Body of pancreas (tissue), 4 donors: Measurements from ENCODE around the gene VAV2. TPM values are rescaled to one million over a fixed set of nuclear protein-coding genes. Genes with fewer than 3 reads are reported as not detected.
"Not testable (repeated sequence)": the region's sequence is repeated elsewhere in the genome, so short reads cannot be mapped to it uniquely, and the experiment has no call there.

Source experiments
- ATAC-seq: fragments of 150-250 bp; one replicate; pipeline ENCODE4 v1.9.1; 2016
- DNase-seq, 4 donors: peaks; one replicate each; pipeline ENCODE4 v3.0.0-alpha.2; 2019
- H3K27ac ChIP-seq, 4 donors: fragments of 200-600 bp; sonication (generic); 1 replicate in 3 of 4; 2 replicates in 1 of 4; pipeline versions ENCODE4 v1.5.1 to v1.6.1; 2016 to 2019; ENCODE audit warnings: mild to moderate bottlenecking in 1 of 4, mixed read lengths in 1 of 4, moderate library complexity in 1 of 4
- H3K27me3 ChIP-seq, 2 donors: fragments of 200-600 bp; sonication (generic); one replicate each; pipeline ENCODE4 v1.6.0; 2016; ENCODE audit warnings: mild to moderate bottlenecking in 1 of 2
- H3K36me3 ChIP-seq, 2 donors: fragments of 200-600 bp; sonication (generic); replicated peaks in 1 of 2; 2 replicates each; pipeline ENCODE4 v1.5.1; 2016; ENCODE audit warnings: low read depth in 2 of 2; ENCODE audit not compliant: insufficient read depth in 1 of 2
- H3K4me1 ChIP-seq: fragments of 200-600 bp; sonication (generic); one replicate; pipeline ENCODE4 v1.6.0; 2016
- H3K4me3 ChIP-seq, 2 donors: fragments of 200-600 bp; sonication (generic); 1 replicate in 1 of 2; 2 replicates in 1 of 2; pipeline ENCODE4 v1.5.1; 2016 to 2019
- H3K9me3 ChIP-seq, 3 donors: fragments of 200-600 bp; sonication (generic); 1 replicate in 2 of 3; 2 replicates in 1 of 3; pipeline ENCODE4 v1.5.1; 2016
- POLR2A ChIP-seq, 3 donors: fragments of 450-650 bp; IDR thresholded peaks; one replicate each; pipeline ENCODE4 v1.6.1; 2016; ENCODE audit warnings: antibody characterized with exemption in 3 of 3, mild to moderate bottlenecking in 2 of 3
- WGBS, 2 donors: methylation state at CpG; one replicate each; pipeline ENCODE4 v1.1.5; 2017; 5-methylcytosine and 5-hydroxymethylcytosine counted together
- intact Hi-C: fragments of 100-400 bp; cut with DNase I; formaldehyde crosslinking; loops from one replicate; pipeline ENCODE4 v1.15.1; 2023
- total RNA-seq, 2 donors: library from RNA; depleted of rRNA; stranded (reverse); fragments of >200 nt; gene quantifications; one replicate each; pipeline ENCODE4 v1.1.0, GENCODE V29; 2016
- TF ChIP-seq, protein P1 (sequence below), 7 experiments: fragments of 450-650 bp in 4 of 7; fragments of 200-600 bp in 3 of 7; sonication (generic) in 3 of 7; IDR thresholded peaks; one replicate each; pipeline ENCODE4 v1.5.1; 2016 to 2019; ENCODE audit warnings: antibody characterized with exemption in 7 of 7

Gene VAV2
- total RNA-seq, 2 donors from 2014 or later: 31.6 to 32.3 TPM

DNA sequence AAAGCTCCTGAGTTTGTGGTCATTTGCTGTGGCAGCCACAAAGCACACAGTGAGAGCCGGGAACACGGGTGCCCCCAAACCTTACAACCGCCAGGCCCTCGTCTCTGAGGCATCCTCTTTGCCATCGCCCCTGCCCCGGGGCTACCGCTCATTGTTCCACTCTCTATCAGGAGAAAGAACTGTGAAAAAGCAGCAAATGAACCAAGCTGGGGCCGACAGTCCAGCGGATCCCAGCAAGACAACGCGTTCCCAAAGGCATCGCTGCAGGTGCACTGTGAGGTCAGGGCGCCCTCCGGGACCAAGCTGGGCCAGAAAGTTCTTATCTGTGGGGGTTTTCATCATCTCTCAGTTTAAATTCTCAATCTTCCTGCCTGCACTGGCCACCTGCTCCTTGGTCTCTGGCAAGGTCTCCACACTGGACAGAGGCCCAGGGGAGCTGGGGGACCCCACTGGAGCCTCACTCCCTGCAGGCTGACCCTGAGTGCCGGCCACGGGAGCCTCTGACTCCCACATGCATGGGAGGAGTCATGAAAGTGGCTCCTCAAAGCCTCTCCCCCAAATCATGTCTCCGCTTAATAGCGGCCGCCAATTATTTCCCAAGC, 32.1 kb downstream of the VAV2 start:
- no peaks in the 10 kb centered on the region for H3K36me3 ChIP-seq
- intact Hi-C loops: no loop called here
- TF ChIP-seq, protein P1, sequence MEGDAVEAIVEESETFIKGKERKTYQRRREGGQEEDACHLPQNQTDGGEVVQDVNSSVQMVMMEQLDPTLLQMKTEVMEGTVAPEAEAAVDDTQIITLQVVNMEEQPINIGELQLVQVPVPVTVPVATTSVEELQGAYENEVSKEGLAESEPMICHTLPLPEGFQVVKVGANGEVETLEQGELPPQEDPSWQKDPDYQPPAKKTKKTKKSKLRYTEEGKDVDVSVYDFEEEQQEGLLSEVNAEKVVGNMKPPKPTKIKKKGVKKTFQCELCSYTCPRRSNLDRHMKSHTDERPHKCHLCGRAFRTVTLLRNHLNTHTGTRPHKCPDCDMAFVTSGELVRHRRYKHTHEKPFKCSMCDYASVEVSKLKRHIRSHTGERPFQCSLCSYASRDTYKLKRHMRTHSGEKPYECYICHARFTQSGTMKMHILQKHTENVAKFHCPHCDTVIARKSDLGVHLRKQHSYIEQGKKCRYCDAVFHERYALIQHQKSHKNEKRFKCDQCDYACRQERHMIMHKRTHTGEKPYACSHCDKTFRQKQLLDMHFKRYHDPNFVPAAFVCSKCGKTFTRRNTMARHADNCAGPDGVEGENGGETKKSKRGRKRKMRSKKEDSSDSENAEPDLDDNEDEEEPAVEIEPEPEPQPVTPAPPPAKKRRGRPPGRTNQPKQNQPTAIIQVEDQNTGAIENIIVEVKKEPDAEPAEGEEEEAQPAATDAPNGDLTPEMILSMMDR (IDR thresholded peaks at IDR 0.05): no peak
- no peak for TF ChIP-seq POLR2A (IDR thresholded peaks at IDR 0.05)
- H3K4me3 ChIP-seq: no peak overlapping the region
- DNase-seq (no peak), ATAC-seq (no peak)
- H3K4me1 ChIP-seq: peaks cover 73% of the 10 kb centered on the region
- H3K9me3 ChIP-seq: no peaks in the 10 kb centered on the region
- WGBS, 2 donors: 55 to 59% methylated on average over 17 to 19 of the region's 19 CpGs
- H3K27ac ChIP-seq: peak overlapping the region in 3 of 4 donors; percentile 54 to 79 (median 60)
- no peaks in the 10 kb centered on the region for H3K27me3 ChIP-seq

DNA sequence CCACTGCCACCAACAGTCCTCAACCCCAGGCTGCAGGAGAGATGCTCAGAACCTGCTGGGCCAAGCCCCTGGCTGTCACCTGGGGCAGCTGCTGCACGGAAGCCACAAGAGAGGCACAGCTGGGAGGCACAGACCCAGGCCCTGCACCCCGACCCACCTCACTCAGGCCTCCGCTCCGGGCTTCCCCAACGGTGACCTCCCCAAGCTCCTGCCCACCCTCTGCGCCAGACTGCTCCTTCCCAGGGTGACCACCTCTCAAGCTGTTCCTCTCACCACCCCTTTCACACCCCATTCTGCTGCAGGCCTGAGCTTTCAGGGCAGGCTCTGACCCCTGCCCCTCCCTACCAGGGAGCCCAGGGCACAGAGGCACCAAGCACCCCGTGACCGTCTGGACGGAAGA, 33.0 kb downstream of the VAV2 start:
- no peaks in the 10 kb centered on the region for H3K36me3 ChIP-seq
- H3K4me3 ChIP-seq: no peak overlapping the region
- TF ChIP-seq POLR2A (IDR thresholded peaks at IDR 0.05): no peak
- TF ChIP-seq, protein P1 (IDR thresholded peaks at IDR 0.05): no peak
- H3K27me3 ChIP-seq: no peaks in the 10 kb centered on the region
- DNase-seq: peak in 1 of 4 donors; percentile 6
- WGBS, 2 donors: 91 to 93% methylated on average over 8 to 9 of the region's 9 CpGs
- H3K9me3 ChIP-seq: no peaks in the 10 kb centered on the region
- intact Hi-C loops: no loop called here
- H3K27ac ChIP-seq: peak overlapping the region in 2 of 4 donors; percentile 1 to 16
- ATAC-seq: no peak
- peaks cover 76% of the 10 kb centered on the region for H3K4me1 ChIP-seq

DNA sequence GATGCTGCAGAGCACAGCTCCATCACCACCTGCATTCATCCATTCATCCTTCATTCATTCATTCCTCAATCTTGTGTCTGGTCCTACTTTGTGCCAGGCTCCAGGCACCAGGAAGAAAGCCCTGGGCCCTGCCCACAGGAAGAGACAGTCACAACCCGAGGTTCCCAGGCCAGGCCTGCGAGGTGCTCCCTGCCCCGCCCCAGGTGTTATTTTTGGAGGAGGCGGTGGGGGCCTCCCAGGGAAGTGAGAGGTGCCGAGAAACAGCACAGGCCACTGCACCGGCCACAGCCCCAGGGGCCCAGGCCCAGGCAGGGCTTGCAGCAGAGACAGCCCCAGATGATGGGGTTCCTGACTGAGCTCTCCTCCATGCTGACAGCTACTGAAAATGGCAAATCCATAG, 33.4 kb downstream of the VAV2 start:
- TF ChIP-seq, protein P1 (IDR thresholded peaks at IDR 0.05): no peak
- TF ChIP-seq POLR2A (IDR thresholded peaks at IDR 0.05): no peak
- H3K36me3 ChIP-seq: no peaks in the 10 kb centered on the region
- 42 to 64% methylated on average over 2 to 6 of the region's 6 CpGs for WGBS, 2 donors
- ATAC-seq: no peak
- intact Hi-C loops: no loop called here
- H3K4me3 ChIP-seq: no peak overlapping the region
- no peaks in the 10 kb centered on the region for H3K9me3 ChIP-seq
- DNase-seq: peak in 1 of 4 donors; percentile 5
- peaks cover 76% of the 10 kb centered on the region for H3K4me1 ChIP-seq
- peak overlapping the region in 2 of 4 donors; percentile 1 to 16 for H3K27ac ChIP-seq
- no peaks in the 10 kb centered on the region for H3K27me3 ChIP-seq

DNA sequence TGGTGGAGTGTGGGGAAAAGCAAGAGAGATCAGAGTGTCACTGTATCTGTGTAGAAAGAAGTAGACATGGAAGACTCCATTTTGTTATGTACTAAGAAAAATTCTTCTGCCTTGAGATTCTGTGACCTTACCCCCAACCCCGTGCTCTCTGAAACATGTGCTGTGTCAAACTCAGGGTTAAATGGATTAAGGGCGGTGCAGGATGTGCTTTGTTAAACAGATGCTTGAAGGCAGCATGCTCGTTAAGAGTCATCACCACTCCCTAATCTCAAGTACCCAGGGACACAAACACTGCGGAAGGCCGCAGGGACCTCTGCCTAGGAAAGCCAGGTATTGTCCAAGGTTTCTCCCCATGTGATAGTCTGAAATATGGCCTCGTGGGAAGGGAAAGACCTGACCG, 34.4 kb downstream of the VAV2 start:
- peak overlapping the region; percentile 75 to 85 (median 77) for H3K27ac ChIP-seq
- H3K36me3 ChIP-seq, DNase-seq, H3K4me3 ChIP-seq, intact Hi-C loops, H3K27me3 ChIP-seq, ATAC-seq, H3K9me3 ChIP-seq: not testable (repeated sequence)
- H3K4me1 ChIP-seq: peaks cover 67% of the 10 kb centered on the region
- WGBS, 2 donors: no CpG with 5 or more reads among the region's 7 CpGs

DNA sequence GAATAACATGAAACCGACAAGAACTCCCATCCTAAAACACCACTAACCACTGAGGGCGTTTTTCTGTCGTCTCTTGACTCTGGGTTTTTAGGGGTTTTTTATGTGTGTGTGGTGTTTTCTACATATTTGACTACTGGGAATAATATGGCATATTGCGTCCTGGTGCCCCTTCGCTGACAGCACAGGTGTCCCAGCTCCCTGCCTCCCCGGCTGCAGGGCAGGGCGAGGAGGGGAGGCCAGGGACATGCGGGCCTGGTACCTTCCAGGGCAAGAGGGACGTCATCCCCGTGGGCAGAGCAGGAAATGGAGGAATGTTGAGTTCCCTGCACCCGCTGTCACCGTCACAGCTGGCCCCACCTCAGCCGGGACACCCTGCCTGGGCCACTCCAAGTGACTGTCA, 34.8 kb downstream of the VAV2 start:
- Histone ChIP-seq H3K9me3 (no peaks in the 10 kb centered on the region), H3K4me3 (no peak overlapping the region), H3K27ac (peak overlapping the region; percentile 75 to 85 (median 77)), H3K27me3 (no peaks in the 10 kb centered on the region), H3K36me3 (no peaks in the 10 kb centered on the region), H3K4me1 (peaks cover 63% of the 10 kb centered on the region)
- peak in 3 of 4 donors; percentile 30 to 52 (median 44) for DNase-seq
- intact Hi-C loops: no loop called here
- no peak for TF ChIP-seq POLR2A (IDR thresholded peaks at IDR 0.05)
- TF ChIP-seq, protein P1 (IDR thresholded peaks at IDR 0.05): no peak
- 29 to 33% methylated on average over 9 to 13 of the region's 13 CpGs for WGBS, 2 donors
- ATAC-seq: peak; percentile 22
